ENCODE results near the gene CAMTA1. TPM values are rescaled to one million over a fixed set of nuclear protein-coding genes. Genes with fewer than 3 reads are reported as not detected.

Gene CAMTA1
- total RNA-seq, 1 donor from 2014 or later: 166 TPM

- intact Hi-C loops (cut with micrococcal nuclease): no loop called here
- ATAC-seq (no peak), DNase-seq (no peak)
These were observed 746.5 kb downstream of the CAMTA1 start for GRCh38 chr1:7531562-7532340.

- DNase-seq: no peak
- ATAC-seq: no peak
- intact Hi-C loops (cut with micrococcal nuclease): no loop called here
These were observed 747.8 kb downstream of the CAMTA1 start for GRCh38 chr1:7533006-7533405.

DNA sequence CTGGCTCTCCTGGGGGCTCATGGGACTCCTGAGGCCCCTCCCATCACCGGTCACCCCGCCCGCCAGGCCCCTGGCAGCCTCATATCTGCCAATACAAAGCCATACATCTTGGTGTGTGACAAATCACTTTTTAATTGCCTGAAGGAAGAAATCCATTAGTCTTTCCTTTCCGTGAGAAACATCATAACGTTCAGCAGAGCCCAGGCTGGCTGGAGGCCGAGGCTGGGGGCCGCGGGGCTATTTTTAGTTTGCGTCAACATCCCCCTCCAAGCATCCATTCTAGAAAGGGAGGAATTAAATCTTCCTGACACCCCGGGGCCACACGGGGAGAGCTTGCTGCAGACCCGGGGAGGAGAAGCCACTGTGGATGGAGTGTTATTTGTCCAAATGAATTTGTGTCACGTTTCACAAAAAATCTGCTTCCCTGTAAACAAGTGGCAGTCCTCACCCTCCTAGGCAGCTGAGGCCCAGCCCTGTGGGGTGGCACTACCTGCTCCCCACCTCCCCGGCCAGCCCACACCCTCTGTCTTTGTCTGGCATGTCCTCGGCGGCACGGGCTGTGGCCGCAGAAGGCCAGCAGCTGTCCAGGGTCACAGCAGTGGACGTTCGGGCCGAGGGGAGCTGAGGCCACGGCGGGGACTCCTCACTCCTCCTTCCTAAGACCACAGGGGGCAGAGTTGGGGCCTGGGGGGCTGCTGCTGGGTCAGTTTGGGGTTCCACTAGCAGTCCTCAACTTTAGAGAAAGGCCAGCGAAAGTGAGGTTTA is 749.0 kb downstream of the CAMTA1 start:
- DNase-seq (no peak), ATAC-seq (no peak)
- intact Hi-C loops (cut with micrococcal nuclease): no loop called here

- DNase-seq (no peak), ATAC-seq (no peak)
- intact Hi-C loops (cut with micrococcal nuclease): no loop called here
These were observed 749.8 kb downstream of the CAMTA1 start for GRCh38 chr1:7535016-7535415.

- ATAC-seq (no peak), DNase-seq (no peak)
- intact Hi-C loops (cut with micrococcal nuclease): no loop called here
These were observed 751.0 kb downstream of the CAMTA1 start for GRCh38 chr1:7535934-7536878.

GRCh38 chr1:7536891-7537591 is 751.8 kb downstream of the CAMTA1 start:
- no peak for DNase-seq

GRCh38 chr1:7538033-7538432 is 752.8 kb downstream of the CAMTA1 start:
- no peak for DNase-seq
- intact Hi-C loops (cut with micrococcal nuclease): no loop called here
- ATAC-seq: no peak

More at GRCh38 chr1:7536891-7537591, 751.8 kb downstream of the CAMTA1 start:
- intact Hi-C loops (cut with micrococcal nuclease): no loop called here
- no peak for ATAC-seq

GRCh38 chr1:7538849-7539768 is 753.9 kb downstream of the CAMTA1 start:
- DNase-seq: no peak

DNA sequence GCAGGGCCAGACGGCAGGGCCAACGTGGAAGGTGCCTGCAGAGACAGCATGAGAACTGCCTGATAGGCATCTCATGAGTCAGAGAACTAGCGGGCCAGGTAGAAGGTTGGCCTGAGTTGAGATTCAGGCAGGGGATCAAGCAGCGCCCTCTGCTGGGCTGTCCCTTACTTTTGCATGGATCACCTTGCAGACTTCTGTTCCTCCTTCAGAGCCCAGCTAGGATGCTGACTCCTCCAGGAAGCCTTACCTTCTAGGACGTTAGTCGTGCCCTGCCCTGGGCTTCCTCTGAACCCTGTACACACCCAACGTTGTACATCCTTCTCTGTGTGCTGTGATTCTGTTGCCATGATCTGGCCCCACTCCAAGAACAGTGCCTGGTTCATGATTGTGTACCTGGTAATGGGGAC is 754.5 kb downstream of the CAMTA1 start:
- ATAC-seq (peak; percentile 50), DNase-seq (peak; percentile 53)
- intact Hi-C loops (cut with micrococcal nuclease): no loop called here

More at GRCh38 chr1:7538849-7539768, 753.9 kb downstream of the CAMTA1 start:
- intact Hi-C loops (cut with micrococcal nuclease): no loop called here
- peak; percentile 43 for ATAC-seq

- intact Hi-C loops (cut with micrococcal nuclease): no loop called here
- ATAC-seq: no peak
- no peak for DNase-seq
These were observed 755.6 kb downstream of the CAMTA1 start for GRCh38 chr1:7540816-7541215.

DNA sequence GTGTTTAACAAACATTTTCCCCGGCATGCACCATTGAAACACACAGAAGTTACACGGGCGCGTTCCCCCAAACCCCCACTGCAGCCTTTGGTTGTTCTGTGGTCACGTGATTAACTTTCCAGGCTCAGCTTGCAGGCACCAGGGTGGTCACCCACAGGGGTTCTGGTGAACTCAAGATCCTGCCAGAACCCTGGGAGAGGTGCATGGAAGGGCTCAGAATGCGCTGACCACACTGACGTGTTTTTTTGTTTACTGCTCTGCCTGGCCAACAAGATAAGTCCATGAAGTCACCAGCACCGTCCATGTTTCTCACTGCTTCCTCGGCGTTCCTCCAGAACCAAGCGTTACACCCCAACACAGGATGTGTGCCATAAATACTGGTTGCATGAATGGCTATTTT is 756.4 kb downstream of the CAMTA1 start:
- DNase-seq (no peak), ATAC-seq (peak; percentile 35)
- intact Hi-C loops (cut with micrococcal nuclease): no loop called here

GRCh38 chr1:7543718-7544090 is 758.5 kb downstream of the CAMTA1 start:
- no peak for ATAC-seq
- intact Hi-C loops (cut with micrococcal nuclease): no loop called here
- no peak for DNase-seq

- intact Hi-C loops (cut with micrococcal nuclease): no loop called here
- peak; percentile 12 for ATAC-seq
- no peak for DNase-seq
These were observed 764.3 kb downstream of the CAMTA1 start for GRCh38 chr1:7549277-7550161.

GRCh38 chr1:7550261-7550865 is 765.1 kb downstream of the CAMTA1 start:
- ATAC-seq (no peak), DNase-seq (no peak)
- intact Hi-C loops (cut with micrococcal nuclease): no loop called here

- no peak for DNase-seq
- intact Hi-C loops (cut with micrococcal nuclease): no loop called here
- ATAC-seq: no peak
These were observed 765.7 kb downstream of the CAMTA1 start for GRCh38 chr1:7550981-7551380.

- no peak for ATAC-seq
- no peak for DNase-seq
- intact Hi-C loops (cut with micrococcal nuclease): no loop called here
These were observed 766.2 kb downstream of the CAMTA1 start for GRCh38 chr1:7551442-7551841.

- intact Hi-C loops (cut with micrococcal nuclease): no loop called here
- ATAC-seq (peak; percentile 43), DNase-seq (no peak)
These were observed 767.1 kb downstream of the CAMTA1 start for GRCh38 chr1:7552402-7552801.
